NCI-H2081 (cell line): ENCODE data around the gene WDR93.

Experiments used
- DNase-seq, 2 experiments: peaks; one replicate each; lab custom pipeline; 2025; lab: John Stamatoyannopoulos, UW

Gene WDR93

GRCh38 chr15:89749054-89749453 is 58.4 kb downstream of the WDR93 start:
- DNase-seq = no peak

DNA sequence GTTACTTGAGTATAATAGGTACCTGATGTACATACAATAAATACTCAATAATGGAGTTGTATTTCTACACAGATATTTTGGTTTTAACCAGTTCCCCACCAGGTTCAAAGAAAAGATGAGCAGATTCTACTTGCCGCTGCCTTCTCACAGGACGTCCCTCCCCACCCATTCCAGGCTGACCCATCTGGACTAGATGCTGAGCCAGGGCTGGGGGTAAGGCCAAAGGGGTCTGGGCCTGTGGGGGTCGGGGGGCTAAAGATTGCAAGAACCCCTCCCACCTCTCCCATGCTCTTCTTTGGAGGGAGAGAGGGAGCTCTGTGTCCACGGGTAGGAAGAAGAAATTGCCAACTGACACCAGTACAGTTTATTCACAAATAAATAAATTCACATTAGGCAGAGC is 58.9 kb downstream of the WDR93 start:
- no peak for DNase-seq

GRCh38 chr15:89749951-89750559 is 59.4 kb downstream of the WDR93 start:
- DNase-seq = peak in 1 of 2 experiments; percentile 35

DNA sequence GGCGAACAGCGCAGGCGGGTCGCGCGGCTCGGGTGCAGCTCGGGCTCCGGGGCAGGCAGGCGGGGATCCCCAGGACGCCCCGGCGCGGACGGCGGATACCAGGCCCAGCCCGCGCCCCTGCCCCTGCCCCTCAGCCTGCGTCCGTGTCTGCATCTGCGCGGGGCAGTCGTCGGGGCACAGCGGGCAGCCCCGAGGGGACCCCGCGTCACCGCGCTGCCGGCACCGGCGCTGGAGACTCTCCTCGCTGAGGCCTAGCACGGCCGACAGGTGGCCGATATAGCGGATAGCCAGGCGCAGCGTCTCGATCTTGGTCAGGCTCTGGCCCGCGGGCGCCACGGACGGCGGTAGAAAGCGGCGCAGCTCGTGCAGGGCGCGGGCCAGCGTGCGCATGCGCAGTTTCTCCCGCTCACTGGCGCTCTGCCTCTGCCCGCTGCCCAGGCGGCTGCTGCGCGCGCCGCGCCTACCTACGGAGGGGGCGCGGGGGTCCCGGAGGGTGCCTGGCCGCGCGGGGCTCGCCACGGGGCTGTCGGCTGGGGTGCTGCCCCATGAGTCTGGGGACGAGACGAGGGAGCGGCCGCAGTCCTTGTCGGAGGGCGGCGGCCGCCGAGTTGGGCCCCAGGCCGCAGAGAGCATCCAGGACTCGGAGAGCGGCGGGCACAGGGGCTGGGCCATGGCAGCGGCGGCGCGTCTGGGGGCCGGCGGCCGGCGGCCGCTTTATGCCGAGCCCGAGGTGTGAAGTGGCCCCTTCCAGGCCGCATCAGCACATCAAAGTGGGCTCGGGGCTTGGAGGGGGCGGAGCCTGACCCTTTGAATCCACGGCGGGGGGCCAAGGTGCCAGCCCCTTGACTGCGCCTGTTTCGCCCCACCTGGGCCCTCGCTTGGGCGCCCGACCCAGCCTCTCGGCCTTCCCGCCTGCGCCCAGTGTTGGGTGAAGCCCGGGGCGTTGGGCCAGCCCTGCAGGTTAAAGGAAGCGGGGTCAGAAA is 60.2 kb downstream of the WDR93 start, which contains the start of gene MESP1:
Gene MESP1, minus strand, starts transcription at position 690 of the 983 bp plus-strand sequence. Its CDS starts 18 bp downstream, at position 672.
- peak; percentile 90 to 92 for DNase-seq

DNA sequence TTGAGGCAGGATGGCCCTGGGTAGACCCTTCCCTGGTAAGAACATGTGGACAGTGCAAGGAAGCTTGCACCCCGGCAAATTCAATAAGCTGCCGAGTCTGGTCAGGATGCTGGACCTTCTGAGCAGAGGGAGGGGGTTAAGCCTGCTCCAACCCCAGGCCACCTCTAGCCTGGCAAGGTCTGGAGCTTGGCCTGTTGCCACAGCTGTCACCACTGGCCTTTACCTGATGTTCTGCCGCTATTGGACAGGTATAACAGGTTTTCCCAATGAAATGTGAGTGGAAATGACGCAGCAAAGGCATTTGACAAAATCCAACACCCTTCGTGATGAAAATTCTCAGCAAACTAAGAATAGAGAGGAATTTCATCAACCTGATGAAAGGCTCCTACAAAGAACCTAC is 61.1 kb downstream of the WDR93 start:
- no peak for DNase-seq

GRCh38 chr15:89753855-89754254 is 63.2 kb downstream of the WDR93 start:
- DNase-seq = no peak

- DNase-seq = no peak
Measured at GRCh38 chr15:89754361-89755154, 63.9 kb downstream of the WDR93 start.

DNA sequence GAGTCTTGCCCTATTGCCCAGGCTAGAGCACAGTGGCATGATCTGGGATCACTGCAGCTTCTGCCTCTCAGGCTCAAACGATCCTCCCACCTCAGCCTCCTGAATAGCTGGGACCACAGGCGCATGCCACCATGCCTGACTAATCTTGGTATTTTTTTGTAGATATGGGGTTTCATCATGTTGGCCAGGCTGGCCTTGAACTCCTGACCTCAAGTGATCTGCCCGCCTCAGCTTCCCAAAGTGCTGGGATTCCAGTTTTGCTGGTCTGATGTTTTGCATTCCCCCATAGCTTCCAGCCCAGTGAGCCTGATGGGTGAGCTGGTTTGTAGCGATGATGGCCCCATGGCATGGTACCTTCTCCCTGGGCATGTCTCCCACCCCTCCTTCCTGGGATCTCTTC is 65.1 kb downstream of the WDR93 start:
- no peak for DNase-seq

GRCh38 chr15:89756897-89757296 is 66.3 kb downstream of the WDR93 start:
- DNase-seq = no peak

DNA sequence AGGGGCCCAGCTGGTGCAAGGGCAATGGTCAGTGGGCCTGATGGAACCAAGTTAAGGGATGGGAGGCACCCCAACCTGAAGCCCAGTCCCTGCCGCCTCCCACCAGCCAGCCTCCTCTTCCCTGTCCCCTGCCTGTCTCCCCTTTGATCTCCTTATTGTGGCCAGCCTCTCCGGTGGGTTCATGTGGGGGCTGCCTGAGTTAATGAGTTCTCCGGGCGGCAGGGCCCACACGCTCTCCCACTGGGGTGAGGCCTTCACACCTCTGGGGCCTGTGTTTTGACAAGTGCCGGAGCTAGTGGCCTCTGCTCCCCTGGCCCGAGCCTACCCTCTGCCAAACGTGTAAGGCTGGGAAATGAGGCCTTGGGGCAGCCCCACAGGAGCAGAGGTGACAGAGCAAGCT is 67.7 kb downstream of the WDR93 start:
- no peak for DNase-seq

DNA sequence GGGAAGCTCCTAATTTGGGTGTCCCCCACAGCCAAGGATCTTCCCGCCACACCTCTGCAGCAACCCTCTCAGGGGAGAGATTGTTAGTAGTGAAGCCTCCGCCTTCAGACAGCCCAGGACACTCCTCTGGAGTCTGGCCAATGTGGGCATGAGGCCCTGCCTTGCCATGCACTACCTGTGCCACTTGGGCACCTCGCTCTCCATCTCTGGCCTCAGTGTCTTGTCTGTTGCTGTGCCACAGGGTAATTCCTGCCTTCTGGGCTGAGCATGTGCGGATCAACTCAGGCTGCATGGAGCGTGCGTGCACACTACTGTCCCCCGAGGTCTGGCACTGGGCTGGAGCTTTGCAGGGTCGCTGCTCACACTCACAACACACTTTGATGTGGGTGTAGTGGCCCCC is 68.4 kb downstream of the WDR93 start:
- no peak for DNase-seq

- DNase-seq = no peak
Measured at GRCh38 chr15:89759835-89760234, 69.2 kb downstream of the WDR93 start.

DNA sequence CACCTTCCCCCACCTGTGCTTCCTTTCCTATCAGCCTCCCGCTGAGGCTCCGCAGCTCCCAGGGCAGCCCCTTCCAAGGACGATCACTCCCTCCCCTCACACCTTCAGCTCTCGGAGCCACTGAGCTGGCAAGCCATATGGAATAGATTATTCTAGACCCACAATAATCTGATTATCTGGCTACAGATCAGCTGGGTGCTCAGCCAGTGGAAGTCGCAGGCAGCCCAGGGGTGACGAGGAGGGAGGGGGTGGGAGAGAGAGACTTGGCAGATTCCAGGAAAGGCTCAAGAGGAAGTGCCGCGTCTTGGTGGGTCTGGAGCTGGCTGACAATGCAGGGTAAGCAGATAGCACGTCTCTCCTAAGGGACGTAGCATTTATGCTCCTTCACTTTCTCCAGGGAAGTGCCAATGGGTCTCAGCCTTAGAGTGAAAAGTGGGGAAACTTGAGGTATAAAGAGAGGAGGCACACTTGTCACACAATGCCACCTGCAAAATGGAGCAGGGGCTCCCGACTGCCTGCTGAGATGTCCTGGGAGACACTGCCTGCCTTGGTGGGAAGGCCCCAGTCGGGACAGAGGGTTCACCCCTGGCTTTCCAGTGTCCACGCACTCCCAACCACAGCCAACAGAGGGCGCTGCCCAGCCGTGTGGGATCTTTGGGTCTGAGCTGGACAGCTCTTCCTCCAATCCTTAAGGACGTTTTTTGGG is 69.8 kb downstream of the WDR93 start:
- DNase-seq = peak; percentile 47 to 56

DNA sequence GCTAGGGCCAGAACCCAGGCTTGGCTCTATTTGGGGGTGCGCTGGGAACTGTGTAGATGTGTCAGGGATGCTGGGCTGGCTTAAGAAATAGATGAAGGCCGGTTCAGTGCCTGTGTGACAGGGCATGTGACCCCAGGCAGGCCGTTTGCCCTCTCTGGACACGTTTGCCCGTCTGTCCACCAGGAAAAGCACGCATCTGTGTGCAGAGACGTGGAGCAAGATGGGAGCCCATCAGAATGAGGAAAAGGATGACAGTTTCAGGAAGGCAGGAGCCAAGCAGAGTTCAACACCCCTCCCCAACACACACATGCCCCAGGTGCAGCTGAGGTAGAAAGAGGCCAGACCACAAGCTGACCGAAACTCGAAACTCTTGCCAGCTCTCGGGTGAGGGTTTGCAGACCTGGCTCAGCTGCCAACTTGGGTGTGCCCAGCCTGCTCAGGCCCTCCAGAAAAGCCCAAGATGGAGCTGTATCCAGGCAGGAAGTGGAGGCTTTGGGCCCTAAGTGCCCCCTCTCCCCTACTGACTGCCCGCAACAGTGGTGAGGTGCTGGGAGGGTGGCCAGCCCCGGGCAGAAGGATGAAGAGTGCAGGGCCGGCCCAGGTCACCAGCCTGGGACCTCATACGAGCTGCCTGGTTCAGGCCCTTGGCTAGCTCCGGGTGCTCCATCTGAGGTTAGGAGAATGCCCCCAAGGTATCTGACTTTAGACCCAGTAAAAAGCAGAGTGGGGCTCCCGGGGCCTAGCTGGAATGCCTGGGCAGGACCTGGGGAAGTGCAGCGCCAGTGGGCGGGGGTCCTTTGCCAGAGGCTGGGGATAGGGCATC is 70.6 kb downstream of the WDR93 start:
- no peak for DNase-seq

DNA sequence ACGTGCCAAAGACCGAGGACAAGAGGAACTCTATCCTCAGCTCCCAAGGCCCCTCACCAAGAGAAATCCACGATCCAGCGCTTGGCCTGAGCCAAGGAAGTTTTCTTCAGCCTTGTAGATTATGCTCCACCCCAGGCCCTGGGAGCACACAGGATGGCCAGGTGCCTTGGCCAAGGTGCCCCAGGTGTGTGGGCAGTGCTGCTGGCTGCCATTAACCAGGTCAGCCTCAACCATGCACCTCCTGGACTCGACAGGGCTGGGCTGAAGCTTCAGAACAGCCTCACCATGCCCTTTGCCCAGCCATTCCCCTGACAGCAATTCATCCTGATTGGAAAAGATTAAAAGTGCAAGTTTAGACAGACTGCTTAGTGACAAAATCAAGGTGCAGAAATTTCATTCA is 71.3 kb downstream of the WDR93 start:
- DNase-seq = no peak

DNA sequence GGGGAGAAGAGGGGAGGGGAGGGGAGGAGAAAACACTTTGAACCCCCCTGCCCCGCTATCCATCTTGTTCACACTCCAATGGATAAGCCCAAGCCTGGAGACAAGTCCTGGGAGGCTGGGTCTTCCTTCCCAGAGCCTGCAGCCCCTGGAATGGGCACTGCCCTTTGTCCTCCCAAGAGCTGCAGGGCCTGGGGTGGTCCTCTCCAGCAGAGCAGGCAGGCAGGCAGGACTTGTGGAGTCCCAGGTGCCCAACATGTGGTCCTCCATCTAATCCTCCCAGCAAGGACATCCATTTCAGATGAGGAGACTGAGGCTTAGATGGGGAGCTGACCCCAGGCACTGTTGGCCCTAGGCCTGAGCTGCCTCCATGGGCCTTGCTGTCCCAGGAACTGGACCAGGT is 75.1 kb downstream of the WDR93 start:
- DNase-seq = no peak

GRCh38 chr15:89766357-89767311 is 76.0 kb downstream of the WDR93 start:
- no peak for DNase-seq

DNA sequence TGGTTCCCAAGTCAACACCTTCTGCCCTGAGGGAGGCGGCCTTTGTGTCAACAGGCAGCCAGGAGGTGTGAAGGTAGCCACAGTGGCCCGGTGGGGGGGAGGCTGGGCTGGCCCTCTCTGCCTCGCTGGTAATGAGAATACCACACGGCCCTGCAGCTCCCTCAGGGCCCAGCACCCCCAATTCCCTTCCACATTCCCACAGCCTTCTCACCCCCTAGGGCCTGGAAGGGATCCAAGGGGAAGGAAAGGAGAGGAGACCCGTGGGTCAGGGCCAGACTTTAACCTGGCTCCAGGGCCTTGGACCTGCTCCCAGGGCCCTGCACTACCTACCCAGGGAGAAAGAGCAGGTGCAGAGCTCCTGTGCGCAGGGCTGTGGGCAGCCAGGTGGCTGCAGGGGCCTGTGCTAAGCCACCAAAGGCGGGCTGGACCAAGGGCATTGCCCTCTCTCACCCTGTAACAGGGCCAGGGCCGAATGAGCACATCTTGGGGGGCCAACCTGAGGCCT is 76.9 kb downstream of the WDR93 start:
- DNase-seq = no peak

DNA sequence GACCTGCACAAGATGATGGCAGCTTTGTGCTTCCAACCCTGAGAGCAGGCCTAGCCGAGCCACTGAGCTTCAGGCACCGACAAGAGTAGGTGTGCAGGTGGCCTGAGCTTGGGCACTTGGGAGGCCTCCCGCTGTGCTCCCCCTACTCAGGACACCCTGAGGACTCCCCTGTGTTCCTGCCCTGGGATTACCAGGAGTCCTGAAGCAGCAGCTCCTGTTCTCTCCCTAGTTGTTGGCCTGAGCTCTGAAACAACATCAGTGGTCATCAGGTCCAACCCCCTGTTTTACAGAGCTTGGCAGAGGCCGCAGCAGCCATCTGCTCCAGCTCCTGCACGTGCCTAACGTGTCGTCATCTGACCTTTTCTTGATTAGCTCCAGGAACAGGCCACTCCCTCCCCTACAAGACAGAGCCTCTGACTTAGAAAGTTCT is 77.5 kb downstream of the WDR93 start:
- DNase-seq = no peak
